Naive thymus-derived CD4-positive, alpha-beta T cell (primary cell): Measurements from ENCODE around the gene ALX3. TPM values are rescaled to one million over a fixed set of nuclear protein-coding genes. Genes with fewer than 3 reads are reported as not detected.
"Not testable (repeated sequence)": the region's sequence is repeated elsewhere in the genome, so short reads cannot be mapped to it uniquely, and the experiment has no call there.

Experiments used
- ATAC-seq: fragments of 150-1000 bp; cut with Tn5 transposase; 2 replicates; pipeline ENCODE4 v1.10.0; 2021; ENCODE audit warnings: mild to moderate bottlenecking, moderate library complexity
- CTCF ChIA-PET: fragments of 350-600 bp; sonication (Branson Sonifier 250); formaldehyde crosslinking; loops from one replicate; lab custom pipeline; 2021; ENCODE audit warnings: antibody characterized with exemption; lab: Charles Lee
- POLR2A ChIA-PET: fragments of 350-600 bp; sonication (Branson Sonifier 250); formaldehyde crosslinking; loops from one replicate; lab custom pipeline; 2021; ENCODE audit warnings: antibody characterized with exemption, inconsistent platforms; lab: Charles Lee
- DNase-seq, 9 donors: peaks; one replicate each; pipeline versions ENCODE4 v3.0.0 to v3.0.0-alpha.2; 2020 to 2022; ENCODE audit warnings: mixed read lengths in 1 of 9
- H3K27ac ChIP-seq: one replicate; pipeline ENCODE4 v1.7.0; 2013; ENCODE audit warnings: mild to moderate bottlenecking, low read depth, low read length, moderate library complexity
- H3K27me3 ChIP-seq, 2 donors: one replicate each; pipeline ENCODE4 v1.7.0; 2013; ENCODE audit warnings: low read length in 2 of 2, mild to moderate bottlenecking in 2 of 2, moderate library complexity in 2 of 2; ENCODE audit not compliant: control insufficient read depth in 2 of 2, insufficient read depth in 2 of 2
- H3K36me3 ChIP-seq, 3 experiments: 1 replicate in 2 of 3; 2 replicates in 1 of 3; pipeline ENCODE4 v1.7.0; 2013; ENCODE audit warnings: low read length in 3 of 3, mild to moderate bottlenecking in 3 of 3, moderate library complexity in 1 of 3; ENCODE audit not compliant: insufficient read depth in 3 of 3, control insufficient read depth in 2 of 3
- H3K4me1 ChIP-seq, 2 donors: one replicate each; pipeline ENCODE4 v1.7.0; 2013; ENCODE audit warnings: low read length in 2 of 2, mild to moderate bottlenecking in 2 of 2, moderate library complexity in 1 of 2; ENCODE audit not compliant: control insufficient read depth in 2 of 2, insufficient read depth in 2 of 2
- H3K4me3 ChIP-seq: 2 replicates; pipeline ENCODE4 v1.7.0; 2013; ENCODE audit warnings: mild to moderate bottlenecking, low read length
- H3K9me3 ChIP-seq, 3 experiments: 1 replicate in 2 of 3; 2 replicates in 1 of 3; pipeline ENCODE4 v1.7.0; 2013; ENCODE audit warnings: low read length in 3 of 3; ENCODE audit not compliant: control insufficient read depth in 2 of 3
- H3K27ac Mint-ChIP-seq, 9 donors: one replicate each; pipeline ENCODE4 v1.8.0; 2020 to 2022; ENCODE audit warnings: mixed read lengths in 9 of 9, mild to moderate bottlenecking in 8 of 9, moderate library complexity in 5 of 9, inconsistent platforms in 2 of 9
- H3K27me3 Mint-ChIP-seq, 5 donors: one replicate each; pipeline ENCODE4 v1.8.0; 2021 to 2022; ENCODE audit warnings: mixed read lengths in 5 of 5, mild to moderate bottlenecking in 1 of 5
- H3K36me3 Mint-ChIP-seq, 5 donors: one replicate each; pipeline ENCODE4 v1.8.0; 2020 to 2022; ENCODE audit warnings: mixed read lengths in 5 of 5, mild to moderate bottlenecking in 3 of 5, inconsistent platforms in 1 of 5
- H3K4me1 Mint-ChIP-seq, 7 donors: one replicate each; pipeline ENCODE4 v1.8.0; 2020 to 2022; ENCODE audit warnings: mixed read lengths in 7 of 7, mild to moderate bottlenecking in 3 of 7, inconsistent platforms in 1 of 7
- H3K4me3 Mint-ChIP-seq, 10 donors: one replicate each; pipeline ENCODE4 v1.8.0; 2020 to 2022; ENCODE audit warnings: mild to moderate bottlenecking in 10 of 10, mixed read lengths in 10 of 10, moderate library complexity in 6 of 10, inconsistent platforms in 2 of 10
- H3K9me3 Mint-ChIP-seq, 11 donors: one replicate each; pipeline ENCODE4 v1.8.0; 2020 to 2022; ENCODE audit warnings: mixed read lengths in 11 of 11, mild to moderate bottlenecking in 4 of 11, inconsistent platforms in 1 of 11, moderate library complexity in 1 of 11
- intact Hi-C, 2 donors: fragments of 100-400 bp; cut with micrococcal nuclease; formaldehyde crosslinking; loops; one replicate each; pipeline ENCODE4 v1.15.1; 2023
- polyA plus RNA-seq, 2 donors: library from polyadenylated mRNA; unstranded; fragments of 300-500 nt; fragmentation: Illumina TruSeq; gene quantifications; one replicate each; pipeline ENCODE4 v1.2.3, GENCODE V29; 2021
- total RNA-seq, 6 experiments: library from RNA in 5 of 6; stranded (reverse) in 5 of 6; gene quantifications; 1 replicate in 5 of 6; 2 replicates in 1 of 6; pipeline ENCODE4 v1.2.3 and lab custom pipeline; 2021 to 2026

The ALX3 gene
- total and polyA plus RNA-seq, 7 experiments from 2014 or later: not detected

DNA sequence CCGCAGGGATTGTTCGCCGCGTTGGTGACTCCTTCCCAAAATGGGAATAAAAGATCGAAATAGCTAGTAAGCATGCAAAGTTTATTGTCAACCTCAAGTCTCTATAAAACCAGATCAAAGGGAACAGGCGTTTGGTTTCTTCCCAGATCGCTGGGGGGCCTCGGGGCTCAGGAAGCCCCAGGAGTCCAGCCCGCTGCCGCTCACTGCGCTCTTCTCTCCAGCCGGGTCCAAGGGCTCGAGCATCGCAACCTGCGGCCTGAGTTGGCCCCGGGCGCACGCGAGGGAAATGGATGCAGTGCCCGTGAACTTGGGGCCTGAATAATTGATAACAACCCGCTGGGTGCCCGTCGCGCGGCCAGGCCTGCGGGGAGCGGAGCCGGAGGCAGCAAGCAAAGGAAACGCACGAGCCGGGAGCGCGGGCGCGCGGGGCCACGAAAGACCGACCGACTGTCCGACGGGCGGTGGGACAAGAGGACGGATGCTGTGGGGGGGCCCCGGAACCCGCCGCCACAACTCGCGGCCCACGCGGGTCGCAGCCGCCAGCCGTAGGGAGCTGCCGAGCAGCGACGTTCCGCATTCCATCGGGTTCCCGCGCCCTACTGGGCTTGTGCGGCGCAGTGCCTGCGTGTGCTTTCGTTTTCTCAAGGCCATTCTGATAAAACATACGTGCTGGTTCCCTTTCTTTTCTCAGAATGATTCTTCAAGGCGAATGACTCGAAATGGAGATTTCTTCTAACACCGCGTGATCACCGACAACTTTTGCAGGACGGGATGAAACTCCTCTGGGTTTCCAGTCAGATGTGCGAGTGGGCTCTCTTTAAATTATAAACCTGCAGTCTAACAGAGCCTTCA is 14.0 kb upstream of the ALX3 start:
- intact Hi-C loops: no loop called here
- H3K27me3 ChIP-seq: peaks cover 4 to 19% of the 10 kb centered on the region in 2 donors

DNA sequence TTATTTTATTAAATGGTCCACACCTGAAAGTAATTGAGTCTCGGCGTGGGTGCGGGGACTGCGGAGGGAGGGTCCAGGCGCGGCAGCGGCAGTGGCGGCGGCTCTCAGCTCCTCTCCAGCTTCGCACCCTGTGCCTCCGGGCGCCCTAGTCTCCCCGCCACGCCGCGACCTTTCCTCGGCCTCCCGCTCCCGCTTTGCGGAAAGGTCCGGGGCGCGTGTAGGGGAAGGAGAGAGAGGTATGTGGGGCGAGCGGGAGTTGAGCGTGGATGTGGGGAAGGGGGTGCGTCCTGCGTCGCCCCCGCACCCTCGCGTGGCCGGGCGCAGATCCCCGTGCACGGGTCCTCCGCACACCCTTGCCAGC is 13.4 kb upstream of the ALX3 start:
- no peak overlapping the region for H3K27ac Mint-ChIP-seq
- peak; percentile 19 for ATAC-seq
- CTCF ChIA-PET: interaction anchor here (1.3 kb wide), 1 partner anchor 9 kb away, joined by 5 read pairs; no protein-coding TSS in a partner anchor
- POLR2A ChIA-PET: no interaction called here
- peaks cover 68 to 84% (median 70%) of the 10 kb centered on the region in 5 donors for H3K27me3 Mint-ChIP-seq
- H3K4me3 Mint-ChIP-seq: peak overlapping the region; percentile 67 to 92 (median 86)
- Histone ChIP-seq H3K9me3 (no peaks in the 10 kb centered on the region), H3K27me3 (peaks cover 4 to 19% of the 10 kb centered on the region in 2 donors), H3K27ac (no peak overlapping the region), H3K4me1 (no peaks in the 10 kb centered on the region), H3K36me3 (no peaks in the 10 kb centered on the region), H3K4me3 (peak overlapping the region; percentile 67)
- intact Hi-C loops: no loop called here
- no peaks in the 10 kb centered on the region for H3K36me3 Mint-ChIP-seq
- DNase-seq: peak in 3 of 9 donors; percentile 5 to 28 (median 6)
- H3K9me3 Mint-ChIP-seq: peaks cover 0 to 2% (median 0%) of the 10 kb centered on the region in 11 donors
- H3K4me1 Mint-ChIP-seq: peaks cover 7 to 19% (median 12%) of the 10 kb centered on the region in 7 donors

More for the DNA sequence above, 14.0 kb upstream of the ALX3 start:
- no peaks in the 10 kb centered on the region for H3K36me3 Mint-ChIP-seq
- Histone ChIP-seq H3K4me1 (no peaks in the 10 kb centered on the region), H3K4me3 (peak overlapping the region; percentile 67), H3K27ac (no peak overlapping the region), H3K9me3 (no peaks in the 10 kb centered on the region), H3K36me3 (no peaks in the 10 kb centered on the region)
- POLR2A ChIA-PET: no interaction called here
- CTCF ChIA-PET: interaction anchor here (1.3 kb wide), 1 partner anchor 8 kb away, joined by 5 read pairs; no protein-coding TSS in a partner anchor
- H3K27ac Mint-ChIP-seq: no peak overlapping the region
- peak; percentile 73 for ATAC-seq
- peaks cover 64 to 83% (median 65%) of the 10 kb centered on the region in 5 donors for H3K27me3 Mint-ChIP-seq
- H3K4me3 Mint-ChIP-seq: peak overlapping the region; percentile 67 to 92 (median 86)
- DNase-seq: peak in 5 of 9 donors; percentile 17 to 48 (median 24)
- H3K9me3 Mint-ChIP-seq: peaks cover 0 to 2% (median 0%) of the 10 kb centered on the region in 11 donors
- H3K4me1 Mint-ChIP-seq: peaks cover 7 to 19% (median 12%) of the 10 kb centered on the region in 7 donors

DNA sequence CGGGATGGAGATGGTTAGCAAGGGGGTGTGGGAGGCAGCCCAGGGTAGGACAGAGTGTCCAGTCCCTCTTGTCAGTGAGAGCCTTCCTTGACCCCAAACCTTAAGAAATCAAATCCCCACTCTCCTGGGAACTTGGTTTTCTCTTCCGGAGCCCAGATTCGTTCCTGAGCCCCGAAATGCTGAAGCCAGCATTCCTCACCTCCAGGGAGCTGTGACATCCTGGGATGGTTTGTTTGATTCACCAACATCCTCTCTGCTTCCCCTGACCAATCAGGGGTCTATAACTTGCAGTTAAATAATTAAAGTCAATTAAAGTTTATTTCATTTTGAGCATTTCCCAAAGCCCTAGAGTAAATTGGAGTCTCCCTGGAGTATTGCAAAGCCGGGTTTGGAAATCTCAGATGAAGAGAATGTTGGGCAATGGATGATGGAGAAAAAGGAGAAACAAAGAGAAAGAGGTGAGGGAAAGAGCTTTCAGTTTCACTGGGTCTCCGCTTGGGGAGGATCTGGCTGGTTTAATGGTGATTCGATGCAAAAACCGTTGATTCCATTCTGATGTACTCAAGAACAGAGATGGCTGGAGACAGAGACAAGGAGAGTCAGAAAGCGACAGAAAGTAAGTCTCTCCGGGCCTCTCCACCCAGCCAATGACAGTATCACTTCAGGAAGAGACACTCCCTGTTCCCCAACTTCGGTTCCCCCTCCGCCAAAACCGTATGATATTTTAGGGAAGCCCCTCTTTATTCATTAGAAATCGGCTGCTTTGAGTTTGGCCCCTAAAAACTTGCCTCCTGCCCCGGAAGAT is 12.8 kb upstream of the ALX3 start:
- POLR2A ChIA-PET: interaction anchor here (0.8 kb wide), 1 partner anchor 549 kb away, joined by 4 read pairs; no protein-coding TSS in a partner anchor
- peak overlapping the region in 1 of 9 donors; percentile 39 for H3K27ac Mint-ChIP-seq
- intact Hi-C loops: no loop called here
- Histone ChIP-seq H3K36me3 (no peaks in the 10 kb centered on the region), H3K27me3 (peaks cover 4 to 19% of the 10 kb centered on the region in 2 donors), H3K4me3 (peak overlapping the region; percentile 67), H3K4me1 (no peaks in the 10 kb centered on the region), H3K27ac (no peak overlapping the region), H3K9me3 (no peaks in the 10 kb centered on the region)
- peaks cover 73 to 85% (median 76%) of the 10 kb centered on the region in 5 donors for H3K27me3 Mint-ChIP-seq
- ATAC-seq (no peak), DNase-seq (peak in 1 of 9 donors; percentile 18)
- H3K9me3 Mint-ChIP-seq: peaks cover 0 to 2% (median 0%) of the 10 kb centered on the region in 11 donors
- H3K4me1 Mint-ChIP-seq: peaks cover 7 to 19% (median 12%) of the 10 kb centered on the region in 7 donors
- peak overlapping the region; percentile 67 to 92 (median 86) for H3K4me3 Mint-ChIP-seq
- H3K36me3 Mint-ChIP-seq: no peaks in the 10 kb centered on the region
- CTCF ChIA-PET: interaction anchor here (1.3 to 1.7 kb wide), 2 partner anchors 9 to 10 kb away, joined by 4 to 5 read pairs; no protein-coding TSS in a partner anchor

DNA sequence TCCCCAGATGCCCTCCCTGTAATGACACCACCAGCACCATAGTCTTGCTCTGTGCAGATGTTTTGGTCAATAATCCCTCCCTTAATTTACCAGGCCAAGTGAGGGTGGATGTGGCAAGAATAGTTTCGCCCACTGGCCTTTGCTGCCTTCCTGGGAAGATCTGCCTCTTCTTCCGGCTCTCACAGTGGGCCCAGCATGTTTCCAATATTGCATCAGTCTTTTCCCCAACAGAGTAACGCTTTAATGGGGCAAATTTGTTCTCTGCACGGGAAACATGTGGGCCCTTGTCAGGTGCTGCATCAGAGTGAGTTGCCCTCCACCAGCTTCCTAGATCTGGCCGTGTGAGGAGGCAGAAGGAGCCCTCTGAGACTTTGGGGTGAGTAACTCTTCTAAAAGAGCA is 12.0 kb upstream of the ALX3 start:
- intact Hi-C loops: no loop called here
- CTCF ChIA-PET: interaction anchor here (0.7 to 1.7 kb wide), 2 partner anchors 9 to 48 kb away, joined by 3 to 4 read pairs; no protein-coding TSS in a partner anchor

DNA sequence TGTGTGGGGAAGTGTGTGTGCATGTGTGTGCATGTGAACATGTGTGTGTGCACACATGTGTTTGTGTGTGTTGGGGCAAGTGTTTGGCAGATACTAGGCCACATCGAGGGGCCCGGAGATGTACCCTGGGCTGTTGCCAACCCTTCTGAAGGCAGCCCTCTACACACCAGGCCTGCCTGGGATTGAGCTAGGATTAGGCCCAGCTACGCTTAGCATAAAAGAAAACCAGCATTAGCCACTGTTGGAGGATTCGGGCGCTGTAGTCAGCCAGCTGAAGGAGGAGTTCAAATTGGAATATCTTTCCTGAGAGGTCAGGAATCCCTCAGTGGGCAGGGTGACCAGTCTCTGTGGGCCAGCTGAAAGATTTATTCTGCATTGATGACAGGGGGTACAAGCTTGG is 10.6 kb upstream of the ALX3 start:
- CTCF ChIA-PET: interaction anchor here (1.2 to 1.6 kb wide), 2 partner anchors 29 to 379 kb away, joined by 3 to 5 read pairs; no protein-coding TSS in a partner anchor
- Histone ChIP-seq H3K27ac (no peak overlapping the region), H3K27me3 (peaks cover 4 to 19% of the 10 kb centered on the region in 2 donors), H3K4me3 (no peak overlapping the region), H3K36me3 (no peaks in the 10 kb centered on the region), H3K4me1 (no peaks in the 10 kb centered on the region), H3K9me3 (no peaks in the 10 kb centered on the region)
- Mint-ChIP-seq H3K4me1 (peaks cover 7 to 18% (median 12%) of the 10 kb centered on the region in 7 donors), H3K36me3 (peaks cover 0 to 3% (median 0%) of the 10 kb centered on the region in 5 donors), H3K4me3 (no peak overlapping the region), H3K9me3 (peaks cover 0 to 2% (median 0%) of the 10 kb centered on the region in 11 donors), H3K27ac (no peak overlapping the region), H3K27me3 (peaks cover 68 to 79% (median 70%) of the 10 kb centered on the region in 5 donors)
- ATAC-seq: no peak
- POLR2A ChIA-PET: no interaction called here
- intact Hi-C loops: no loop called here
- no peak for DNase-seq

More for the DNA sequence above, 12.0 kb upstream of the ALX3 start:
- DNase-seq (no peak), ATAC-seq (no peak)
- Mint-ChIP-seq H3K4me3 (peak overlapping the region in 8 of 10 donors; percentile 7 to 67 (median 22)), H3K27ac (no peak overlapping the region), H3K27me3 (peaks cover 70 to 83% (median 75%) of the 10 kb centered on the region in 5 donors), H3K4me1 (peaks cover 7 to 18% (median 12%) of the 10 kb centered on the region in 7 donors), H3K36me3 (no peaks in the 10 kb centered on the region), H3K9me3 (peaks cover 0 to 2% (median 0%) of the 10 kb centered on the region in 11 donors)
- Histone ChIP-seq H3K4me3 (no peak overlapping the region), H3K36me3 (no peaks in the 10 kb centered on the region), H3K4me1 (no peaks in the 10 kb centered on the region), H3K9me3 (no peaks in the 10 kb centered on the region), H3K27me3 (peaks cover 4 to 19% of the 10 kb centered on the region in 2 donors), H3K27ac (no peak overlapping the region)
- POLR2A ChIA-PET: interaction anchor here (0.6 to 0.8 kb wide), 2 partner anchors 94 to 548 kb away, joined by 3 to 4 read pairs; no protein-coding TSS in a partner anchor

DNA sequence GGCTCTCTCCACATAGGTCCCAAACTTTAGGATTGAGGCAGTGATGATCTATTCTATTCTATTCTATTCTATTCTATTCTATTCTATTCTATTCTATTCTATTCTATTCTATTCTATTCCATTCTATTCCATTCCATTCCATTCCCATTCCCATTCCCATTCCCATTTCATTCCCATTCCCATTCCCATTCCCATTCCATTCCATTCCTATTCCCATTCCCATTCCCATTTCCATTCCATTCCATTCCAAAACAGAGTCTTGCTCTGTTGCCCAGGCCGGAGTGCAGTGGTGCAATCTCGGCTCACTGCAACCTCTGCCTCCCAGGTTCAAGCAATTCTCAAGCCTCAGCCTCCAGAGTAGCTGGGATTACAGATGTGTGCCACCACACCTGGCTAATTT is 9.5 kb upstream of the ALX3 start:
- H3K27ac Mint-ChIP-seq, H3K4me3 Mint-ChIP-seq, H3K9me3 ChIP-seq, ATAC-seq, POLR2A ChIA-PET, H3K36me3 ChIP-seq, H3K9me3 Mint-ChIP-seq, H3K4me1 ChIP-seq, H3K27ac ChIP-seq, H3K4me3 ChIP-seq, H3K36me3 Mint-ChIP-seq, DNase-seq, intact Hi-C loops: not testable (repeated sequence)
- peaks cover 59 to 76% (median 69%) of the 10 kb centered on the region in 5 donors for H3K27me3 Mint-ChIP-seq
- CTCF ChIA-PET: interaction anchor here (1.2 kb wide), 1 partner anchor 381 kb away, joined by 3 read pairs; no protein-coding TSS in a partner anchor
- peaks cover 4 to 15% of the 10 kb centered on the region in 2 donors for H3K27me3 ChIP-seq
- H3K4me1 Mint-ChIP-seq: peaks cover 7 to 18% (median 10%) of the 10 kb centered on the region in 7 donors
